ENCODE measurements around the gene AQP6.
A peak's percentile ranks its signal among the peaks of the same experiment; 100 is the strongest.

The AQP6 gene

DNA sequence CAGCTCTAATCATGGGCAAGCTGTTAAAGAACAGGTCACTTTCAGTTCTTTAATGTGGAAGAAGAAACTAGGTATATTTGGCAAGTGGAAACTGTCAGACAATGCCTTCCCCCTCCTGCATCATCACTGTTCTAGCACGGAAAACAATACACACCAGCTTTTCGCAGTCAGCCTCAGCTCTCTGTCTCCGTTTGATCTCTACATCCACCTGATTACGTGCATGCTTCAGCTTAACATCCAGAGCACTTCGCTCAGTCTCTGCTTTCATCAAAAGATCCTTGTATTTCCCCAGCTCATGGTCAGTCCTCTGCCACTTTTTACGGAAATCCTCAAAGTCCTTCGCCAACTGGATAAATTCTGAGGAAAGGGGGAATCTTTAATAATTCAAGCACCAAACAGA, 33.5 kb downstream of the AQP6 start:
- DNase-seq: no peak

DNA sequence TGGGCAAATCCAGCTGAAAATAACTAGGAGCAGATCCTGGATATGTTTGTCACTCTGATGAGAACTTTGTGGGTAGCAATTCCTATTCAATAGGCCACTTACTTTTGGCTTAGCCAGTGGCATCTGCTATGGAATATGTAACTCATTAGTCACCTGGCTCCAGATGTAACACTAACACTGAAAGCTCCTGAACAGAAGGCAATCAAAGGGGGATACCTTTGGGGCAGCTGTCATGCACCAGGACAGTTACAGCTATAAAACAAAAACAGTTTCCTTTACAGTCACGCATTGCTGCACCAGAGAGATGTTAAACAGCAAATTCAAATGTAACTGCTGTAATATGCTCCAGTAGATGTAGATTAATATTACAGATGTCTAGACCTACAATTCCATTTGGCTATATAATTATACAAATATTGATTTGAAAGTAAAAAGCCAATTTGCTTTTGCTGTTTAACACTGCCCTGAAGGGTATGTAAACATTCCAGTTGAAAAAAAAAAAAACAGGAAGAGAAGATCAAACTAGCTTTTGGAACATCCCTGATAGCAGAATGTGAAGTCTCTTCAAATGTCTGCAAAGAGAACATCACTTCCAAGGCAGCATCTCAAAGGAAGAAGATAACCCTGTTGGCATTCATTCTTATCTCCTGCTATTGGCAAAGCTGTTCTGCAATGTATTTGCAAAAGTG, 34.2 kb downstream of the AQP6 start:
- DNase-seq: no peak

DNA sequence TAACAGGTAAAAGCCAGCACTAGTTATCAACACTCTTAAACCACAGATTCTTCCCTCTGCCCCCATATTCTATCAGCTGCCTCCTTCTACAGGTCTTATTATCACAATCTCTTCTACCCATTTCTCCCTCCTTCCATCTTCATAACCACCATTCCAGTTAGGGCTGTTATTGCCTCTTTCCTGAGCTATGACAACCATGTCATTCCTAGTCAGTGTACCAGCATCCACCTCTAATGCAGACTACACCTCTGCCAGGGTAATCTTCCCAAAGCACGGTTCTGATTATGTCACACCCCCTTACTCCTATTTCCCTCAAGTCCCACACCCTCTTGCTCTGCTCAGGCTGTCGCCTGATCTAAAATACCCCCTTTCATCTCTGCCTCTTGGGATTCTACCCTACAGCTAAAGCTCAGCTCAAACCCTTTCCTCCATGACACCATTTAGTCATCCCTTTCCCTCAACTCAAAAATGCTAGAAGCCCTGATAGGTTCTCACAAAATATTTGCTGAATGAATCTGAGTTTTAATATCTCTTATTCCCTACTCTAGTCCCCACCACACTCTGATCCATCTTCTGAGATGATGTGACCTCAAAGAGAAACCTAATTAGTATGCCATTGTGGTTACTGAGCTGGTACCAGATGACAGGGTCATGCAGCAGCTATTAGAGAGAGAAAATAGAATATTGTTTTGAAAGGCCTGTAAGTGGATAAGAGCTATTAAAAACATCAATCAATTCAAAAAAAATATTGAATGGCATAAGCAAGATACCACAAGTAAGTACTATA, 40.8 kb downstream of the AQP6 start:
- no peak for DNase-seq

DNA sequence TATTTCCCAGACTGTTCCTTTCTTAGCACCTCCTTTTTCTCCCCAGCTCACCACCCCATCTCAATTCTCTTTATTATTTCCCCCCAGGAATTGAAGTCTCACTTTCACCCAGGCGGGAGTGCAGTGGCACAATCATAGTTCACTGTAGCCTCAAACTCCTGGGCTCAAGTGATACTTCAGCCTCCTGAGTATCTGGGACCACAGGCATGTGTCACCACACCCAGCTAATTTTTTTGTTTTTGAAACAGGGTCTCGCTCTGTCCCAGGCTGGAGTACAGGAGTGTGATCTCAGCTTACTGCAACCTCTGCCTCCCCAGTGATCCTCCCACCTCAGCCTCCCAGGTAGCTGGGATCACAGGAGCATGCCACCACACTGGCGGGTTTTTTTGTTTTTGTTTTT, 41.6 kb downstream of the AQP6 start:
- DNase-seq: no peak

DNA sequence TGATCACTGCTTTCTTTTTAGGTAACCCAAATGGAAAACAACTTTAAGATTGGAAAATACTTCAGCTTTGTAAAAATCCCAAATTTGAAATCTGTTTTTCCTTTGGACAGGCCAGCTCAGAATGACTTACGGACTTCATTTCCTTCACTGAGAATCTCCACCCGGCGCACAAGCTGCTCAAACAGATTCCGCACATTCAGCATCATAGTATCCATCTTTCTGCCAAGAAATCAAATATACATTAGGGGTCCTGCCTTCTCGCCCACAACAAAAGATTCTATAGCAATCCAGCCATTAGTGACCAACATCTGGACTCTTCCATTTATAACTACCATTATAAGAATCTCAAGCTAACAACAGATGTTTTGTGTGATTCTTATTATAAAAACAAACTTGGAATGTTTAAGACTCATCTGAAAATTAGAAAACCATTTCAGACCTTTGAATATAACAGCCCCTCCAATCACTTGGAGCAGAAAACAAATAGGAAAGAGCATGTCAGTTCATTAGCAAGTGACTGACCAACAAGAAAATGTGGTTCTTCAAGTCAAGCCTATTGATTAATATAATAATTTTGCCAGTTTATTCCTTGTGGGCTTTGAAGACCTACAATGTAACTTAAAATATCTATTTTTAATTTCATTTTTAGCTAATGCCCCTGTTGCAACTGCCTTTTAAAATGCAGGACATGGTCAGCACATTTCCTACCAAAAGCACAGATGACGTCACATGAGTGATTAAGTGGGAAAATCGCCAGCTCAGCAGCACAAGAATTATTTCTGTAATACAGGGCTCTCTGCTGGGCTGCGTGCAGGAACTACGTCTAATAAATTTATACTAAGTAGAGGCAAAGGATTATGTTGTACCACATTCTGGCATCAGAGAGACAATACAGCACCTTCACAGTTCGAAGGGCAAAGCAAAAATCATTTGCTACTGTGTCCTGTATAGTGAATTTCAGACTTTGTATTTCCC, 44.0 kb downstream of the AQP6 start:
- DNase-seq: no peak

DNA sequence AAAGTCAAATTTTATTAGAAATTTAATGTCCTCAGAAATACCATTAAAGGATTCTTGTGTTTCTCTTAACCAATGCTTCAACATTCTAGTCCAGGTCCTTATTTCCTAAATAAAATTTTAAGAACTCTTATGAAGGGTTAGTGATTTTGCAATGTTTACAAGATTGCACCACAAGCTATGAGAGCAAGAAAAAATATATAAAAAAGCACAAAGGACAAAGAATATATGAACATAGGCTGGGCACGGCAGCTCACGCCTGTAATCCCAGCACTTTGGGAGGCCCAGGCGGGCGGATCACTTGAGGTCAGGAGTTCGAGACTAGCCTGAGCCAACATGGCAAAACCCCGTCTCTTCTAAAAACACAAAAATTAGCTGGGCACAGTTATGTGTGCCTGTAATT, 44.9 kb downstream of the AQP6 start:
- no peak for DNase-seq

DNA sequence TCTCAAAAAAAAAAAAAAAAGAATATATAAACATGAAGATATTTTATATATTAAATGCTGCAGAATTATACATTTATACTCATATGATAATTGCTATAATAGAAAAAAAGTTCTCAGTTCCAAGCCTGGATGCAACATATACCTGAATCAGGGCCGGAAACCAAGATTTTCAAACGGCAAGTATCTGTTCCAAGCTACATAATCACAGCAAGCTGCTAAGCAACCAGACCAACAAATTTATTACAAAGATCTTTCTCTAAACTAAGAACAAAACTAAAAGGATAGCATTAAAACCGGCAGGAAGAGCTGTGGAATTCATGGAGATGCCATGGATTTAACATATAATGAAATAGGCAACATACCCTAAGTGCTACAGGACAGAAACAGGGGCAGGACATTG, 45.4 kb downstream of the AQP6 start:
- no peak for DNase-seq

DNA sequence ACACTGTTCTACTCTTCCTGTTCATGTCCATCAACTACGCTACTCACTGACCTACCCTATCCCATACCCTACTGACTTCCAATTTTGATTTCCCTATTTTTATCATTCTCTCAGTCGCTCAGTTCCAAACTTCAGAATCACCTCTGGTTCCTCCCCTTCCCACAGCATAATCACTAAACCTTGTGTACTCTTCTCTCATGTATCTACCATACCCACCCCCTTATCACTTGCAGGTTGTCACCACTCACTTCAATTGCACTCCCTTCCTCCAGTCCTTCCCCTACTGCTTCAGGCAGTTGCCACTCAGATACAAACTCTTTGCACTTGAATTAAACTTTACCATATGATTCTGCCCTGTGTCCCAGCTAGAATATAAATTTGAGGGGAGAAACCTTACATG, 46.2 kb downstream of the AQP6 start:
- no peak for DNase-seq

DNA sequence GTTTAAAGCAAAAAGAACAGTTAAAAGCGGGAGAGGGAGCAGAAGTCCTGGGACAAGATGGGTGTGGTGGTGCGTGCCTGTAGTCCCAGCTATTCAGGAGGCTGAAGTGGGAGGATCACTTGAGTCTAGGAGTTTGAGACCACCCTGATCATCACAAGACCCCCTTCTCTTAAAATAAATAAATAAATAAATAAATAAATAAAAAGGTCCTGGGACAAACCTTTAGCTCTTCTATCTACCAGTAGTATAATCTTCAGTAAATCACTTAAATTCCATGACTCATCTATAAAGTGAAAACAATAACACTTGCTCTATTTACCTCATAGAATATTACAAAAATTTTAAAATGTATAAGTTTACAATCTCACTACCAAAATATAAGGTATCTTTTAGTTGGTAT, 46.8 kb downstream of the AQP6 start:
- DNase-seq: no peak

DNA sequence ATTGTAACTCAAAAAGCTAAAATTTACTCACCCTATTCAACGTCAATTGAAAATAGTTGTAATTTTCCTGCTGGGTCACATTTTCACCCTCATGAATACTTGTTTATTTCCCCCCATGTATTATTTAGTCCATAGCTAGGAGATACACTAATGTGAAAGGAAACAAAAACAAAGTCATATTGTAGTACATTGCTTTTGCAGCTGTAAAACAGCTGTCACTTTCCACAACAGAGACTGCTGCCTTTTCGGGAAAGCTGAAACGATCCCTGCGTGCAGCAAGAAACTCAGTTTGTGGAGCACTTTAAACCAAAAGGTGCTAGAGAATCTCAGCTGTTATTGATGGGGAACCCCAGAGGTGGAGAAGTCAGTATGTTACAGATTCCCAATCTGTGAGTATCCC, 48.3 kb downstream of the AQP6 start:
- no peak for DNase-seq

DNA sequence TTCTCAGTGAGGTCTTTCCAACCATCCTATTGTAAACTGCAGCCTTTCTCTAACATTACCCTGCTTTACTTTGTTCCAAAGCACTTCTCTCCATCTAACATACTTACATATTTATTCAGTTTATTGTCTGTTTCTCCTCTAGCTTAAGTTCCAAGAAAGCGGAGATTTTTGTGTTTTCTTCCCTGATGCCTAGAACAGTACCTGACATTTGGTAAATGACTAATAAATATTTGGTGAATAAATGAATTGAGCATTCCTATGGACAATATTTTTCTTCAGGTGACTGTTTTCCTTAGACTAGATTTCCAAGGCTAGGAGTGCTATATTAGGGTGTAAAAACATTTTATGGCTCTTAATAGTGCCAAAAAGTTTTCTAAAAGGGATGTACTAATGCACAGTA, 50.2 kb downstream of the AQP6 start:
- DNase-seq: no peak

DNA sequence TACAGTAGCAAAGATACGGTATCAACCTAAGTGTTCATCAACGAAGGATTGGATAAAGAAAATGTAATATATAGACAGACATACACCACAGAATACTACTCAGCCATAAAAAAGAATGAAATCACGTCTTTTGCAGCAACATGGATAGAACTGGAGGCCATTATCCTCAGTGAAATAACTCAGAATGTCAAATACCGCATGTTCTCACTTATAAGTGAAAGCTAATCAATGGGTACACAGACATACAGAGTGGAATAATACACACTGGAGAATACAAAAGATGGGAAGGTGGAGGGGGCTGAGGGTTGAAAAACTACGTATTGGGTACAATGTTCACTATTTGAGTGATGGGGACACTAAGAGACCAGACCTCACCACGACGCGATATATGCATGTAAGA, 51.5 kb downstream of the AQP6 start:
- no peak for DNase-seq

DNA sequence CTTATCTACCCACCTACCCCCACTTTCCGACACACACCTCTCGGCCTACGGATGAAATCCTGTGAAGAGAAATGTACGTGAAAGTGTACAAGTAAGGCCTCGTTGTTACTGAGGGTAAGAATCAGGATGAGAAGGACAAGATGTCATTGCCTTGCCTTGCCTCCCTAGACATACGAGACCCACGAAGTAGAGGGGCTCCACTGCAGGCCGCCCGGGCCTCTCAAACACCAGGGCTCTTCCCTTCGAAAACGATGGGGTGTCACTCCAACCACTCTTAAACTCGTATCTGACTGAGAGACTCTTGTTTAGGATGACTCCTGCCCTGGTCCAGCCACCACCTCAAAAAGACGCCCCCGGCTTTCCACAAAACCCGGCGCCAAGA, 52.0 kb downstream of the AQP6 start:
- DNase-seq: no peak

DNA sequence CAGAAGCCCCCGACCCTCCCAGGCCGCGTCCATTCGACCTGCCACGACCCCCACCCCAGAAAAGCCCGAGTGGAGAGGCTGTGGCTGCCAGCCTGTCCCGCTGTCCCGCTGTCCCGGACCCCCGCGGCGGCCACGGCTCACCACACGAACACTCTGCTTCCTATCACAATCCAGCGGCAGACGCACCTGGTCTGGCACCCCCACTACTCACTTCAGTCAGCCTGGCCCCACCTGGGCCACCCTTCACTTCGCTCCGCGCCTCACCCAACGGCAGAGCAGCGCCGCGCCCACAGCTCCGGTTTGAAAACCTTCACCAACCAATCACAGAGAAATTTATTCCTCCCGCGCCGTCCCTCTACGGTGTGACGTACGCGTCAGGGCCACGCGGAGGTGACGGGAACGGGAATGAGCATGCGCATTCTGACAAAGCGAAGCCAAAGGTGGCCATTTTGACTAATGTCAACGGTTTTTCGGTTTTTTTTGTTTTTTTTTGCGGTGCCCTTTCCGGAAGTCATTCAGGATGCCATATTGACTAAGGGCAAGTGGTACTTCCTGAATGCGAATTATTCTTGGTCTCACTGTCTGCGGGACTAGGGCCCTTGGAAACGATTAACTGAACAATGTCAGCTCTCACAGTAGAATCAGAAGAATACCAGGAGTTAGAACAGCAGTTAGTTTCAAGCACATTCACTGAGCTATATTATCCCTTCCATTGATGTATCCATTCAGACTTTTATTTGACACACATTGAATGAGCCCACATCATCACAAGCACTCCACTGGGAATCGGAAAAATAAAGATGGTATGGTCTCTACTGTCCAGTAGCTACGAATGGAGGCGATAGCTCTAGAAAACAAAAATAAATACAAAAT, 52.7 kb downstream of the AQP6 start, which contains the start of gene RACGAP1:
TSS of gene RACGAP1 (minus strand) at position 308 of the 873 bp plus-strand sequence. CDS start 8,779 bp downstream, outside the sequence.
- DNase-seq: peak; percentile 74 to 88 (median 84)

DNA sequence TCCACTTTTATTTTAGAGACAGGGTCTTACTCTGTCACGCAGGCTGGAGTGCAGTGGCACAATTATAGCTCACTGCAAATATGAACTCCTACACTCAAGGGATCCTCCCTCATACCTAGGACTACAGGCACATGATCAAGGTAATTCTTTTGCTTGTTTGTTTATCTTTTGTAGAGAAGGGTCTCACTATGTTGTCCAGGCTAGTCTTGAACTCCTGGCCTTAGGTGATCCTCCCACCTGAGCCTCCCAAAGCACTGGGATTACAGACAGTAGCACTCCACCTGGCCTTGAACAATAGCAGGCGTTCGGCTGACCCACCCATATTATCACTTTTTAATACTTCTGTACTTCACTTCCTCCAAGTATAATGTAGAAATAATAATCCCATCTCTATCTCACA, 53.9 kb downstream of the AQP6 start:
- DNase-seq: no peak

Data from activated naive CD4-positive, alpha-beta T cell (primary cell).